K562 (cell line): ENCODE data around the gene SRP72. TPM values are rescaled to one million over a fixed set of nuclear protein-coding genes. Genes with fewer than 3 reads are reported as not detected.

ENCODE experiments used
- MAFG ChIP-seq: fragments of 450-650 bp; conservative IDR thresholded peaks from 2 replicates; pipeline ENCODE4 v1.6.1; 2016; ENCODE audit warnings: missing genetic modification characterization, missing compliant biosample characterization
- polyA plus RNA-seq, 8 experiments: library from polyadenylated mRNA; depleted of rRNA in 4 of 8; stranded (reverse) in 5 of 8; unstranded in 3 of 8; fragments of >200 nt; fragmentation: Nextera tagmentation in 2 of 8; fragmentation: Illumina TruSeq in 1 of 8; extraction: Ambion mirVana in 2 of 8; extraction: Trizol in 1 of 8; gene quantifications; 2 replicates each; pipeline versions ENCODE4 v1.2.1 to v1.2.3, GENCODE V29; 2011 to 2014; ENCODE audit warnings: inconsistent platforms in 1 of 8, missing spikeins in 1 of 8
- total RNA-seq, 7 experiments: library from RNA; depleted of rRNA in 6 of 7; stranded (reverse); fragments of >200 nt in 6 of 7; fragmentation: Illumina TruSeq in 2 of 7; extraction: Trizol in 2 of 7; gene quantifications; 2 replicates each; pipeline versions ENCODE4 v1.2.1 to v1.2.3, GENCODE V29; 2011 to 2021; ENCODE audit warnings: low replicate concordance in 1 of 7
- TF ChIP-seq, protein P1 (sequence below), 2 experiments: fragments of 450-650 bp in 1 of 2; sonication (generic) in 1 of 2; formaldehyde crosslinking in 1 of 2; IDR thresholded peaks; 2 replicates each; pipeline versions ENCODE4 v1.7.1 to v1.9.0; 2016 to 2022; ENCODE audit warnings: inconsistent platforms in 1 of 2, mild to moderate bottlenecking in 1 of 2, missing genetic modification reagents in 1 of 2

Gene SRP72
- total and polyA plus RNA-seq, 9 of the 15 experiments (the other 6 are each of a cell fraction or from before 2014, with no cell fraction given) = 124 to 341 (median 202) TPM

DNA sequence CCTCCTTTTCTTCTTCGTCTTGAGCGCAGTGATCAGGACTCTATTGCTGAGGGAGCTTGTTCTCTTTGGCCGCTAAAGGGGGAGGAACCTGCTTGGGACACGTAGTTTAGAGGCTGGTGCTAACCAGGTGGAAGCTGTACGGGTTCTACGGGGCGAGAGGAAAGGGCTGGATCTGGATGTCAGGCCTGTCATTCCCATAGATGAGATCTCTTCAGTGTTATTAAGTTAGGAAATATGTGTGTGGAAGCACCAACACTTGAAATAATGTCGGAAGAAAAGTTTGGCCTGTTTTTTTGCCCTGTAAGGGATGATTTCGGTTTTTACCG lies 643 bp downstream of the SRP72 start (continued):
- TF ChIP-seq, protein P1, sequence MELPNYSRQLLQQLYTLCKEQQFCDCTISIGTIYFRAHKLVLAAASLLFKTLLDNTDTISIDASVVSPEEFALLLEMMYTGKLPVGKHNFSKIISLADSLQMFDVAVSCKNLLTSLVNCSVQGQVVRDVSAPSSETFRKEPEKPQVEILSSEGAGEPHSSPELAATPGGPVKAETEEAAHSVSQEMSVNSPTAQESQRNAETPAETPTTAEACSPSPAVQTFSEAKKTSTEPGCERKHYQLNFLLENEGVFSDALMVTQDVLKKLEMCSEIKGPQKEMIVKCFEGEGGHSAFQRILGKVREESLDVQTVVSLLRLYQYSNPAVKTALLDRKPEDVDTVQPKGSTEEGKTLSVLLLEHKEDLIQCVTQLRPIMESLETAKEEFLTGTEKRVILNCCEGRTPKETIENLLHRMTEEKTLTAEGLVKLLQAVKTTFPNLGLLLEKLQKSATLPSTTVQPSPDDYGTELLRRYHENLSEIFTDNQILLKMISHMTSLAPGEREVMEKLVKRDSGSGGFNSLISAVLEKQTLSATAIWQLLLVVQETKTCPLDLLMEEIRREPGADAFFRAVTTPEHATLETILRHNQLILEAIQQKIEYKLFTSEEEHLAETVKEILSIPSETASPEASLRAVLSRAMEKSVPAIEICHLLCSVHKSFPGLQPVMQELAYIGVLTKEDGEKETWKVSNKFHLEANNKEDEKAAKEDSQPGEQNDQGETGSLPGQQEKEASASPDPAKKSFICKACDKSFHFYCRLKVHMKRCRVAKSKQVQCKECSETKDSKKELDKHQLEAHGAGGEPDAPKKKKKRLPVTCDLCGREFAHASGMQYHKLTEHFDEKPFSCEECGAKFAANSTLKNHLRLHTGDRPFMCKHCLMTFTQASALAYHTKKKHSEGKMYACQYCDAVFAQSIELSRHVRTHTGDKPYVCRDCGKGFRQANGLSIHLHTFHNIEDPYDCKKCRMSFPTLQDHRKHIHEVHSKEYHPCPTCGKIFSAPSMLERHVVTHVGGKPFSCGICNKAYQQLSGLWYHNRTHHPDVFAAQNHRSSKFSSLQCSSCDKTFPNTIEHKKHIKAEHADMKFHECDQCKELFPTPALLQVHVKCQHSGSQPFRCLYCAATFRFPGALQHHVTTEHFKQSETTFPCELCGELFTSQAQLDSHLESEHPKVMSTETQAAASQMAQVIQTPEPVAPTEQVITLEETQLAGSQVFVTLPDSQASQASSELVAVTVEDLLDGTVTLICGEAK (IDR thresholded peaks at IDR 0.05) = no peak
- TF ChIP-seq, protein P1 (CRISPR knock-in tag; IDR thresholded peaks at IDR 0.05) = no peak
- no peak for TF ChIP-seq MAFG (tag)
